ENCODE data around the gene EPS8.

EPS8 gene

GRCh38 chr12:15603474-15604085 is 185.6 kb downstream of the EPS8 start:
- DNase-seq (ENCODE audit: low read depth, low spot score) = no peak

DNA sequence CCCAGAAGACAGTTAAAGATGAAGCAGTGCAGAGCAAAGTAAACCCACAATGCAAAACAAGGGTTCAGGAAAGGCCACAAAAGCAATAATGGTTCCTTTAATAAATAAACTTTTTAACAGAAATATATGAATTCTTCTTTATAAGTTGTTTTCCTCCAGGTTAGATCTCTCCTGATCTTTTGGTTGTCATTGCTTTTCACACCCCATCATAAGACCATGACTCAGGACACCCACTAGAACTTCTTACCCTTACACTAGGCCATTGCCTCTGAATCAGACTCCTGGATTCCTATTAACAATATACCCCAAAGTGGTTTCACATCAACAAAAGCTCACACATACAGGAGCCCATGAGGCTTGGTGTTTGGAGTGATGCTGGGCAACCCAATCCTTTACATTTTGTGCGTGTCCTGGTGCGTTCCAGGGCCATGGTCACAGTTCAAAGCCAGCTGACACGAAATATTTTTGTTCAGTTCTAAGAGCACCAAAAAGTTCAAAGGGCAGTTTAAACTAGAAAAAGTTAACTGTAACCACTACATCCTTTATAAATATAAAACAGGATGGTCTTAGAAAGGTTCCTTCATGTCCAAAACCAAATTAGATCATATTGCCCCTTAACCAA is 187.0 kb downstream of the EPS8 start:
- DNase-seq (ENCODE audit: low read depth, low spot score) = no peak

DNA sequence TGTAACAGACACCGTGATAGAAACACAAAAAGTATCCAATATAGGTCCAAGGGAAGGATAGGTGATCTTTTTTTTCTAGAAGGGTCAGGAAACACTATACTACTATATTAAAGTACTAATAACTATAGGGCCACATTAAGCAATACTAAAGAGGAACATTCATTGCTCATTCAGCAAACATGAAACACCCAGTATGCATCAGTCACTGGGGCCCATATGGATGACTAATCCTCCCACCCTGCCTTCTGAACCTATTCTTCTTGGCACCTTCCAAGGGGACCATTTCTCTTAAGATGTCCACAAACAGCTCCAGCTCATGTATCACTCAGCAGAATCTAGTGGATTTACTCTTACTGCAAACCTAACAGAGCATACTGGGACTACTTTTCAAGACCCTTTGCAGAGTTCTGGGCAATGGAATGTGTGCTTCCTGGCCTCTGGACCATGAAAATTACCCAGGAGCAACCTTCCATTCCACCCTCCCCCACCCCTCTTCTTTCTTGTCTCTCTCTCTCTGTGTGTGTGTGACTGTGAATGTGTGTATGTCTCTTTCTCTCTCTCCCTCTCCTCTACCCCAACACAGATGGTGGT is 187.9 kb downstream of the EPS8 start:
- no peak for DNase-seq (ENCODE audit: low read depth, low spot score)

DNA sequence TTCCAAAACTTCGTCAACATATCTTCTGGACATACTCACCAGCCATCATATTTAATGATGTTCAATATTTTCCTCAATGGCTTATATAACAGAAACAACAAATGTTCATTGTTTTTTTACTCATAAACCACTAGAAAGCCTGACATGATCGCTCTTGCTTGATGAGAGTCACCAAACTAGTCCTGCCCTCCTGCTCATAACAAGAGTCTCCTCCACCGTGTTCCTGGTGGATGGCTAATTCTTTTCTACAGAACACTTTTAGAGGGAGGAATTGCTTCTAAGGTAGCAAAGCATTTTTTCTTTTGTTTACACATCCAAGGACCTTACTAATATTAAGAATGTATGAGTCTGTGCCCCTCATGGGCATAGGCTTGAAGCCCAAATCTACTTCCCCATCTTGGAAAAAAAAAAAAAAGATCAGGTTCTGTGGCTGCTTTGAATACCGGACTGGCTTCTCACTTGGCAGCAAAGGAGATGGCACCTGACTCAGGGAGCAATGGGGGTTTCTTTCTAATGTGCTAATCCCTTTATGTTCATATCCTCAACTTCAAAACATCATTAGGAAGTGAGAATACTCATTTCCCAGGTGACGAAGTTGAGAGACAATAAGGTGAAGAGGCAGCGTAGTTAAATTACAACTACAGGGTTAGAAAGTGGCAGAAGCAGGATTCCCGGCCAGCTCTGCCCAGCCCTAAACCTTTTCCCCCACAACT is 188.8 kb downstream of the EPS8 start:
- no peak for DNase-seq (ENCODE audit: low read depth, low spot score)

DNA sequence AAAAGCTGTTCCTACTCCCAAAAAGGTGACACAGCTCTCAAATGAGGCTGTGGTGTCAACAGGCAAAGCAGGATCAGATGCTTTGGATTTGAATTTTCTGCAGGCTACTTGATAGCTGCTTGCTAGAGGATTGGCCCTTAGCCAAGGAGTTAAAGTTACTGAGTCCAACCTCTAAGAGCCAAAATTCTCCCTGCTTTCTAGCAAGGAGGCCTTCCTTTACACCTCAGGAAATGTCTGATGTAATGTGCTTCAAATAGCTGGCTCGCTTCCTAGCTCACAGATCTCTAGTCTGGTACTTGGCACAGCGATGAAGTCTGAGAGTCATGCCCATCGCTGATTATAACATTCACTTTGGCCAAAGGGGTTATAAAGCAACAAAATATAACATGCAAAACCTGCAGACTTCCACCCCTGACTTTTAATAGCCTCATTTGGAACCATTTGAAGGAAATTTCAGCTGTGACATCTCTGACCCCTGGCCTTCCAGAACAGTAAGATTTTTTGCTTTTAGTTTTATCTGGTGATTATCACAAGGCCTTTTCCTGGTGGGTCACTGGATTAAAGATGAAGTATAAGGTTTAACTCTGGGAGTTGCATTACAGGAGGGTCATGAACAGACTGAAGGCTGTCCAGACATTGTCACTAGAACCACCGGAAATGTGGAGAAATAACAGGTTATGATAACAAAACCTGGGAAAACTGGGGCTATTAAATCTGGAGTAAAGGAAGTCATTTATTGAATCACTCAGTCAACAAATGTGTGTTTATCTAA is 189.7 kb downstream of the EPS8 start:
- peak; percentile 84 for DNase-seq (ENCODE audit: low read depth, low spot score)

DNA sequence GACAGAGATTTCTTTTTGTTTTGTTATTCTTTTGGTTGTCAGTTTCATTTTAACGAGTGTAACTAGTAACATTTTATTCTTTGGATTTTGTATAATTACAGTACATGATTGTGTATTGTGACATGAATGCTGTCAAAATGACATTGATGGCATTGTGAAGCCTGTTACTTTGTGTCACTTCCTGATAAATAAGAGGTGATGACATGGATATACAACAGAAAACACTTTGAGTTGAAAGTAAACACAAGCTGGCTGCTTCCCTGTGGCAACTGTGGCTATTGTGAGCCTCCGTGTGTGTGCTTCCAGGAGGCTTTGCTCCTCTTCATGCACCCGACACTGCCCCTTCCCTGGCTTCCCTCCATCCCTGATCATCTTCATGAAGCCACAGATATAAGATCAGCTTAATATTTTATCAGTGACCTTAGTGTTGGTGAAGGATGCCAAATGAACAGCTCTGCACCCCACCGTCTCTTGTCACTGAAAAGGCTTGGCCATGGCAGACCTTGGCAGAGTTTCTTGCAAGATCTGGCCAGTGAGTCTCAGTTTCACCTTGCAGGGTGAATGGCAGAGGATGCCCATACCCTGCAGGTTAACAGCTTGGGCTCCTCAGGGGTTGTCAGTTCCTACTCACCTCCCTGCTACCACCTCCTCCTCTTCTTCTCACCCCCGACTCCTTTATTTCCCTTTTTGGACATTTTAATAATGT is 191.9 kb downstream of the EPS8 start:
- DNase-seq (ENCODE audit: low read depth, low spot score) = no peak

GRCh38 chr12:15596174-15596573 is 193.0 kb downstream of the EPS8 start:
- DNase-seq (ENCODE audit: low read depth, low spot score) = no peak

GRCh38 chr12:15592934-15593333 is 196.3 kb downstream of the EPS8 start:
- no peak for DNase-seq (ENCODE audit: low read depth, low spot score)

DNA sequence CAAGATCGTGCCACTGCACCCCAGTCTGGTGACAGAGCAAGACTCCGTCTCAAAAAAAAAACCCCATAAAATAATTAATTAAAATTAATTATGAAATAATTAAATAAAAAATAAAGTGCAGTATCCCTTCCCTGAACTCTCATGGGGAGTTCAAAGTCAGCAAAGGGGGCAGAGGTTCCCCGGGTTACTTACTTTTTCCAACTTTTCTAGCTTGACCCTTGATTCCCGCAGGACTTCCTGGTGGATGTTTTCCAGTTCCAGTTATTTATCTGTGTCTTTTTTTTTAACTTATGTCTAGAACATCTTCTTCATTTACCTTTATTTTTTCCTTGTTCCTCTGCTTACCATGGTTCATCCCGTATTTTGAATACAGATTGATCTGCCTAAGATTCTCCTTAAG is 197.4 kb downstream of the EPS8 start:
- DNase-seq (ENCODE audit: low read depth, low spot score) = no peak

GRCh38 chr12:15590180-15590826 is 198.9 kb downstream of the EPS8 start:
- DNase-seq (ENCODE audit: low read depth, low spot score) = peak; percentile 82

- no peak for DNase-seq (ENCODE audit: low read depth, low spot score)
Measured at GRCh38 chr12:15589328-15590032, 199.7 kb downstream of the EPS8 start.

DNA sequence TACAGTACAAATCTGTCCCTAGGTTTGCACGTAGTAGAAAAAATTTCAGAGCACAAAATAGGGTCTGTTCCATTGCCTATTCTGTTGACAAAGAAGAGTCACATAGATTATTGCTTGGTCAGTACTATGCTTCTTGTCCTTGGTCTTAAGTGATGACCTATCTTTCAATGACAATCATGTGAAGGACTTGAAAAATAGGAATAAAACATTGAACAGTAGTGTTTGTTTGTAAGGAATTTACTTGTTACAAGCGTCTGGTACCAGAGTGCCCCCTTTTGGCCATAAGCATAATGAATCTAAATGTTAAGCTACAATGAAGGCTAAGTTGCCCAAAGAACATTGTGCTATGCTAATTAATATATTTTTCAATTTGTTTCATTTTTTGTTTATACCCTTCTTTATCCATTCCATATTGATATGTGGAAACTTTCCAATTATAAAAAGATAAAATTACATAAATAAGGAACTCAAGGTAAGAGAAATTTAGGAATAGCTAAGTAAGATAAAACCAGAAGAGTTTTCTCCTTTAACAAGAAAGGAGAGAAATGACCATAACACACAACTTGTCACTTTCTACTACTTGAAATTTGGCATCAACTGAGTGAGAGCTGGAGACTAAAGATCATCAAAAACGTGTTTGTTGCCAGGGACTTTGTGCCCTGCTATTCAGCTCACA is 204.7 kb downstream of the EPS8 start:
- peak; percentile 77 for DNase-seq (ENCODE audit: low read depth, low spot score)

- DNase-seq (ENCODE audit: low read depth, low spot score) = no peak
Measured at GRCh38 chr12:15583804-15584203, 205.4 kb downstream of the EPS8 start.

DNA sequence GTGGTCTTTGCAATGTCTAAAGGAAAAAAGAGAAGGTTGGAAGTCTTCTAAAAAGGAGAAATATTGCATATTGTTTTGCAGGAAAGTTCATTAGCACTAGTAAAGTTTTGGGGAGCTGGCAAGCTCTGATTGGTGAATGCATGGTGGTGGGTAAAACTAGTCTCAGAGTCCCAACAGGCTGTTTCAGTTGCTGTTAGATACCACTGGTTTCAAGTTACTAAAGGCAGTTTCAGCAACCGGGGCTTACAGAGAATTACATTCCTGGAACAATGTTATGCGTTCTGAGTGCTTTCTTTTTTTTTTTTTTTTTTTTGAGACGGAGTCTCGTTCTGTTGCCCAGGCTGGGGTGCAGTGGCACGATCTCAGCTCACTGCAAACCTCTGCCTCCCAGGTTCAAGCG is 208.2 kb downstream of the EPS8 start:
- DNase-seq (ENCODE audit: low read depth, low spot score) = no peak

GRCh38 chr12:15580431-15580830 is 208.8 kb downstream of the EPS8 start:
- DNase-seq (ENCODE audit: low read depth, low spot score) = no peak

DNA sequence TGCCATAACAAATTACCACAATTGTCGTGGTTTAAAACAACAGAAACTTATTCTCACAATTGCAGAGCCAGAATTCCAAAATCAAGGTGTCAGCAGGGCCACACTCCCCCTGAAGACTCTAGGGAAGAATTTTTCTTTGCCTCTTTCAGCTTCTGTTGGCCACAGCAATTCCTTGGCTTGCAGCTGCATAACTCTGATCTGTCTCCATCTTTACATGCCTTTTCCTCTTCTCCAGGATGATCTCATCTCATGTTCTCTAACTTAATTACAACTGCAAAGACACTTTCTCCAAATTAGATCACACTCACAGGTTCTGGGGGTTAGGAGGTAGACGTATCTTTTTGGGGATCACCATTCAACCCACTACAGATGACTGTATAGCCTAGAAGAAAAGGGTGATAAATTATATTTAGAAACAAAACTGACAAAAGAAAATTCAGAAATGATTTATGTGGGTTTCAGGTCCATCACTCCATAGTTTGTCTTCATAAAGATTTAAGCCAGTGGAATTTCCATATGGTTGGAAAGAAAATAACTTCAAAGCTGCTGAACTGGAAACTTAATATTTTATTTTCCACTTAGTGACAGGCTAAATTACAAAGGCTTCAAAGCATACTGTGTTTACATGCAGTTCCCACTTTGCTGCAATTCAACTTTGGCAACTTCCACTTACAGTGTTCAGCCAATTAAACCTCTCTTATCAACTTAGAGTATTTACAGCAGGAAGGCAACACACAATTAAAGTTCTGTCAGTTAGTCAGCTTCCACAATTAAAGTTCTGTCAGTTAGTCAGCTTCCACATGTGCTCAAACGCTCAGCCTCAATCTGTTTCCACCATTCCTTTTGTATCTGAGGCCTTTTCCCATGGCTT is 213.3 kb downstream of the EPS8 start:
- no peak for DNase-seq (ENCODE audit: low read depth, low spot score)

DNA sequence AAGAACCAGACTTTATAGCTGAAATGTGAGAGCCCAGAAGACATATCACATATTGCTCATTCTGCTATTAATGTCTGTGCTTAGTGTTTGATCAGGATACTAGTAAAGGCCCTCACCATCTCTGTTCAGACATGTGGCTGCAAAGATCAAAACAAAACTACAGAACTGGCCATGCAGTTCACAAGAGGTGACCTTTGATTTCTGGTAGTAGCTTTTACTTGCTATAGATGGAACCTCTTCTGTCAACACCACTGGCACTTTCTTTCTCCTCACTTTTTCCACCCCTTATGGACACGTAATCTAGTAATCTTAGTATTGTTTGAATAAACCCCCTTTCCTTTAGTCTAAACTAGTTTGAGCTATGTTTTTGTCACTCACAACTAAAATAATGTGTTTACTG is 214.8 kb downstream of the EPS8 start:
- no peak for DNase-seq (ENCODE audit: low read depth, low spot score)
